HG03460 (cell line): ENCODE data around the gene PLXNA1.

ENCODE experiments used
- ATAC-seq: cut with Tn5 transposase; IDR thresholded peaks from one replicate; pipeline ENCODE4 v1.9.1; 2021; ENCODE audit not compliant: unreplicated experiment

PLXNA1 gene

DNA sequence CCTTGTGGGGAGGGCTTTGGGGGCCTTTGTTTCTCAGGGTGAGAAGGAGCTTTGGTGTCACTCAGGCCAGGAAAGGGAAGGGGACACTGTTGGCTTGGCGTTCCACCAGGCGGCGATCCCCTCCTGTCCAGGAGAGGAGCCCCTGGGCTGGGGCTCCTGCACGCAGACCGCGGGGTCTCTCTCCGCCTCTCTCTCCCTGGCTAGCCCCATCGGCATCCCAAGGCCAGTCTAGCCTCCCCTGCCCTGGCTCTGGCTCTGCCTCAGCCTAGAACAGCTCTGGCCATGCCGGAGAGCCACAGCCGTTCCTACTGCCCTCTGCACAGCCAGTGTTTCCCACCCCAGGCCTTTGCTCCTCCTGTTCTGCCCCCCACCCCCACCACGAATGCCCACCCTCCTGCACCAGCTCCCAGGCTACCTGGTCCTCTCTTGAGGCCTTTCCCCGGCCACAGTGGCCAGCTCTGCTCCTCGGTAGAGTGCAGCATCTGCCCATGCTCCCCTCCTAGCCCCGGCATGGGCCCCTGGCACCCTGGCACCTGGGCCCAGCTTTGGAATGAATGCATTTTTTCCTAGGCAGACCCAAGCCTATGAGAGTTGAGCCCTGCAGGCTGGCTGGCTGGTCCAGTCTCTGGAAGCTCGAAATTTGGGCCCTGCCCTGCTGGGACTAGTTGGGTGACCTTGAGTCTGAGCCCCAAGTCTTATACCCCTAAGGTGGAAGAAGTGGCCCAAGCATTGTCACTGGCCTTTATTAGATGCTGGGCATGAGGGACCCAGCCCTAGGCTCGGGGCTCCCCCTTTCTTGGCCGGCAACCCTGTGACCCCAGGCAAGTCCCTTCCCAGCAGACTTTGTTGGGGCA, 2.4 kb downstream of the PLXNA1 start:
- ATAC-seq = no peak

DNA sequence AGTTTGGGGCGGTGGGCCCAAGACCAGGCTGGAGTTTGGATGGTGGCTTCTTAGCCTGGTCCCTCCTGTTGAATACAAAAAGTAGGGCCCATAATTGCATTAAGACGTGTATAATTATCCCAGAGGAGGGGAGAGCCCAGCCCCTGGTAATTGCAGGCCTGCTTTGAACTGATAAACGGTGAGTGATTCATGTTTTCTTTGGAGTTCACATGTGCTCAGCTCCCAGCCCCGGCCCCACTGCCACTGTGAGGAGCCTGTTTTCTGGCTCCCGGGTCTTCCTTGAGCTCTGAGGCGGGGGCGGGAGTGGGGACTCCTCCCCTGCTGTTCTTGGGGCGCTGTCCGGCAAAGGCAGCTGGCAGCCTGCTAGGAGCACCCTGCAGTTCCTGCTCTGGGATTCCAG, 3.1 kb downstream of the PLXNA1 start:
- ATAC-seq = no peak

DNA sequence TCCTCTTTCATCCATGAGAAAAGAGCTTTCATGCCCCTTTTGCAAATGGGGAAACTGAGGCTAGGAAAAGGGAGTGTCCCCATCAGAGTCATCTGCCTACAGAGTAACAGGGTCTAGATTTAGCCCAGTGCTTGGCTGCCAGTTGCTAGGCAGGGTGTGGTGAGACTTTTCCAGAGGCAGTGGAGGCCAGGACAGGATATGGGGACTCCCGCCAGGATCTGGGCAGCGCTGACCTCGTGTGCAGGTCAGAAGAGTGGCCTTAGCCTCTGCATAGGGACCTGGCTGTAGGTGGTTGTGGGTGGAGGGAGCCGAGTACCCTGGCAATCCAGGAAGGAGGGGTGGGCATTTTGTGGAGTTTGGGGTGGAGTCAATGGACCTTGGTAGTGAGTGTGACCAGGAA, 4.2 kb downstream of the PLXNA1 start:
- ATAC-seq = no peak

DNA sequence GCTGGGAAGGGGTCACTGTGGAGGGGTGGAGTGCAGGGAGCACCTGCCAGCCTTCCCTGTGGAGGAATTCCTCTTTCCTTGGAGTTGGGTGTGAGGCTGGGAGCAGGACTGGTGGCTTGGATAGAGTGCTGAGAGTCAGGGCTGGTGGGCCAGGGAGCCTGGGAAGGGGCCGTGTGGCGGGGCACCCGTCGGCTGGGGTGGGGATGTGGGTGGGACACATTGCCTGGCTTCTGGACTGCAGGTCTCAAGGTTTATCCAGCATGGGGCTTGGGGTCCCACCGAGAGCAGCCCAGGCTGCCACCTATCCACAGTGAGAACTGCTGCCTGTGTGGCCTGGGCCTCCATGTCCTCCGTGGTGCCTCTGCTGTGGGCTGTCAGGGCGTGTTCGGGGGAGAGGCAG, 4.7 kb downstream of the PLXNA1 start:
- no peak for ATAC-seq

DNA sequence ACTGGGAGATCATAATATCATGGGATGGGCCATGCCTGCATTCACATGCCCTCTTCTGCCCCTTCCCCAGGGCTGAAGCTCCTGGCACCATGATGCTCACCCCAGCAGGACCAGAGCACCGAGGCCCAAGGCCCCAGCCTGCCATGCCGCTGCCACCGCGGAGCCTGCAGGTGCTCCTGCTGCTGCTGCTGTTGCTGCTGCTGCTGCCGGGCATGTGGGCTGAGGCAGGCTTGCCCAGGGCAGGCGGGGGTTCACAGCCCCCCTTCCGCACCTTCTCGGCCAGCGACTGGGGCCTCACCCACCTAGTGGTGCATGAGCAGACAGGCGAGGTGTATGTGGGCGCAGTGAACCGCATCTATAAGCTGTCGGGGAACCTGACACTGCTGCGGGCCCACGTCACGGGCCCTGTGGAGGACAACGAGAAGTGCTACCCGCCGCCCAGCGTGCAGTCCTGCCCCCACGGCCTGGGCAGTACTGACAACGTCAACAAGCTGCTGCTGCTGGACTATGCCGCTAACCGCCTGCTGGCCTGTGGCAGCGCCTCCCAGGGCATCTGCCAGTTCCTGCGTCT, 5.6 kb downstream of the PLXNA1 start:
- no peak for ATAC-seq

DNA sequence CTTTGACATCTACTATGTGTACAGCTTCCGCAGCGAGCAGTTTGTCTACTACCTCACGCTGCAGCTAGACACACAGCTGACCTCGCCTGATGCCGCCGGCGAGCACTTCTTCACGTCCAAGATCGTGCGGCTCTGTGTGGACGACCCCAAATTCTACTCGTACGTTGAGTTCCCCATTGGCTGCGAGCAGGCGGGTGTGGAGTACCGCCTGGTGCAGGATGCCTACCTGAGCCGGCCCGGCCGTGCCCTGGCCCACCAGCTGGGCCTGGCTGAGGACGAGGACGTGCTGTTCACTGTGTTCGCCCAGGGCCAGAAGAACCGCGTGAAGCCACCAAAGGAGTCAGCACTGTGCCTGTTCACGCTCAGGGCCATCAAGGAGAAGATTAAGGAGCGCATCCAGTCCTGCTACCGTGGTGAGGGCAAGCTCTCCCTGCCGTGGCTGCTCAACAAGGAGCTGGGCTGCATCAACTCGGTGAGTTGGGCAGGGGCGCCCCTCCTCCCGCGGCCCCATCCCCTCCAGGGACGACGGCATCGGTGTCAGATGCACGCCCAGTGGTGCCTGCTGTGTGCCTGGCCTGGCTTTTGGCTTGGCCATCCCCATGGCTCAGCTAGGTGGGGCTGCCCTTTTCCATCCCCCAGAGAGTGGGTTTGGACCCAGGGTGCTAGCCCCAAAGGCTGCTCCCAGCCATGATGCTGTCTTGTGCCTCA, 6.6 kb downstream of the PLXNA1 start:
- no peak for ATAC-seq

DNA sequence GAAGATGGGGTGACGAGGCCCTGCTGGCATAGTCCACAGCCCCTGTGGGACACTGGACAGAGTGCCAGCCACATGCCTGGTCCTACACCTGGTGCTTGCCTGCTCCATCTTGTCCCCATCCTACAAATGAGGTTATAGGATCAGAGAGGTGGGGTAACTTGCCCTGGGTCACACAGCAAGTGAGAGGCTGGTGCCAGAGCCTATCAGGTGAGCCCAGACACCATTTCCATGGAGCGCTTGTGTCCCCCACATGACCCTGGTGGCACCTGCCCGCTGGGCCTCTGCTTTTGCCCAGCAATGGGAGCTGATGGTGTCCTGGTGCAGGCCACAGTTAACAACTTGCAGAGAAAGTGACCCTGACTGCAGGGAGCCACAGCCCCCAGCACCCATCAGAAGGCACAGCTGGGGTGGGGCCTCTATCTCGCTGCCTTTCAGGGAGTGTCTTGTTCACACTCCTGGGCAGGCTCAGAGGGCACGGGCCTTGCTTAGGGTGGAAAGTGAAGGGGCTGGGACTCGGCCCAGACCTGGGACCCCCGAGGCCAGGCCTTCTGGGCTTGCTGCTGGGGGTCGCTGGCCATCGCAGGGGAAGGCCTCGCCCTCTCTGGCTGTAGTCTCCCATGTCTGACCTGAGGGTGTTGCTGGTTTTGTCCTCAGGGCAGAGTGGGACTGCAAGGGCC, 7.2 kb downstream of the PLXNA1 start:
- ATAC-seq = no peak

DNA sequence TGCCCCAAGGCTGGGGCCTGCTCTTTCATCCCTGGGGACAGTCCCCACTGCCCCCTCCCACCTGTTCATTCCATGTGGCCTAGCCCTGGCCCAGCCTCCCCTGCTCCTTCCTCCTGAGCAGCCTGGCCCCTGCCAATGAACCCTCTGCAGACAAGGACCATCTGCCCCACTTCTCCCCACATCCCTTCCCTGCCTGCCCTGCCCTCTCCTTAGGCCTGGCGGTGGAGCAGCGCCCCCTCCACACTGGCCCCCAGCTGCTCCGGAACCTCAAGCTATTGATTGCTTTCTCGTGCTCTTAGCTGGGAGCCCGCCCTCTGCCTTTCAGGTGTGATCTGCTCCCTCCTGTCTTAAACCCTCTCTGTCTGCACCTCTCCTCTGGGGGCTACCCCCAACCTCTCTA, 8.0 kb downstream of the PLXNA1 start:
- ATAC-seq = no peak

DNA sequence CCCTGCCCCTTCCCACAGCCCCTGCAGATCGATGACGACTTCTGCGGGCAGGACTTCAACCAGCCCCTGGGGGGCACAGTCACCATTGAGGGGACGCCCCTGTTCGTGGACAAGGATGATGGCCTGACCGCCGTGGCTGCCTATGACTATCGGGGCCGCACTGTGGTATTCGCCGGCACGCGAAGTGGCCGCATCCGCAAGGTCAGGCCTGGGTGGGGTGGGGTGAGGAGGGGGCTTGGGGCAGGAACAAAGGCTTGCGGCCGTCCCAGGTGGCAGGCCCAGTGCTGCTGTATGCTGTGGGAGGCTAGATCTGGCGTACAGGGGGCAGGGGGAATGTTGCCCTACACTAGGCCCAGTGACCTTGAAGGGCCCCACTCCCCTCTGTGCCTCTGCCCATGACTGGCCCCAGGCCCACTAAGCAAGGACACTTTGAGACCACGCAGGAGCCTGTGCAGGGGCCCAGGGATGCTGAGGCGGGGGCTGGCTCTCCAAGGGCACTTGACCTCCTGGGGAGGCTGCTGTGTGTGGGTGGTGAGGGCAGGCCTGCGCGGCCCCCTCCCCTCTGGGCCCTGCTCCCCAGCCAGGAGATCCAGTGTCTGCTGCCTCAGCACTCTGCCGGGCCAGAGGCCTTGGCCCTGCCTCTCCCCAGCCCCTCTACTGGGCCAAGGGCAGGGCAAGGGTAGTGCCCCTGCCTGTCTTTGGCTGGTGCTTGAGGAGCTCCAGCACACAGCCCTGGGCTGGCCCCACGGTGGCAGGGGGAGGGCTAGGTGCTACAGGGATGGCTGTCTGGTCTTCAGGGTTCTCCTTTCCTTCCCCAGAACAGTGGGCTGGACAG, 8.7 kb downstream of the PLXNA1 start:
- no peak for ATAC-seq

DNA sequence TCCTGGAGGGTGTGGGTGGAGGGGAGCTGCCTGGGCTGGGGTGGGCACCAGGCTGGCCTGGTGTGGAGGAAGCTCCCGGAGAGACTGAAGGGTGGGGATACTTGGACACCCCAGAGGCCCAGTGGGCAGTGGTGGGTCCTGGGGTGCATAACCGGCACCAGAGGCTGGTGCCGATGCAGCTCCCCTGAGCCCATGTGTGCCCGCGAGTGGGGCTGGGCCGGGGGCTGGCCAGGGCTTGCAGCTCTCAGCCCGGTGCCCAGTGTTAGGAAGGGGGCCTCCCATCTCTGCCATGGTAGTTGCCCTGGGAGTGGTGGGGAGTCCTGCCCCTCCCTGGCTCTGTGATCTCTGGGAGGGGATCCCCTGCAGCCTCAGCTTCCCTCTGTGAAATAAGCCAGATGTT, 9.3 kb downstream of the PLXNA1 start:
- ATAC-seq = no peak

DNA sequence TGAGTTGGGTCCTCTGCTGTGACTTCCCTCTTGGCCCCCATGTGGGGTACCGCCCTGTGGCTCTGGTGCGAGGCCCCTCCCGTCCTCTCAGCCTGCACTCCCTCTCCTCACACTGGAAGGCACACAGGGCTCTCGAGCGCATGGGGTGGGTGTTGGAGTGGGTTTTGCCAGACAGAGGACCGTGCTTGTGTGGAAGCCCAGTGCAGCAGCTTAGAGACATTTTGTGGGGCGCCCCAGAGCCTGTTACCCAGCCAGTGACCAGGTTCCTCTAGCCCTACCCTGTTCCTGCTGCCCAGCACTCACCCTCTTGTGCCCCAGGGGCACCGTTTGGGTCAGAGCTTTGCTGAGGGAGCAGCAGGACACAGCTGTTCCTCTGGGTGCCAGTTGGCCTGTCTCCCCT, 9.9 kb downstream of the PLXNA1 start:
- no peak for ATAC-seq

DNA sequence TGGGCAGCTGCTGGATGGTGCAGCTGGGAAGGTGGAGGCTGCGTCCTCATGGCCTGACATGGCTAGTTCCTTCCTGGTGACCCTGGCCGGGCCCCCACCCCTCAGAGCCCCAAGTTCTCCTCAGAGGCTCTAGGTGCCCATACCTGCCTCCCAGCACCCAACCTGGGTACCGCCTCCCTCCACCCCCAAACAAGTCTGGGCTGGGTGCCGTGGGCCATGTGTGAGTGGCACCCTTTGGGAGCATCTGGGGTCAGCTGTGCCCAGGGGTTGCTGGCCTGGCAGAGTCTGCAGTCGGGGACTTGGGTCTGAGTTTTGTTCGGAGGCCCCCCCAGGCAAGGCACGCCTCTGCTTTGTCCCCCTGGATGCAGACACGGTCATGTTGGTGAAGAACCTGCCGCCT, 10.5 kb downstream of the PLXNA1 start:
- ATAC-seq = no peak

DNA sequence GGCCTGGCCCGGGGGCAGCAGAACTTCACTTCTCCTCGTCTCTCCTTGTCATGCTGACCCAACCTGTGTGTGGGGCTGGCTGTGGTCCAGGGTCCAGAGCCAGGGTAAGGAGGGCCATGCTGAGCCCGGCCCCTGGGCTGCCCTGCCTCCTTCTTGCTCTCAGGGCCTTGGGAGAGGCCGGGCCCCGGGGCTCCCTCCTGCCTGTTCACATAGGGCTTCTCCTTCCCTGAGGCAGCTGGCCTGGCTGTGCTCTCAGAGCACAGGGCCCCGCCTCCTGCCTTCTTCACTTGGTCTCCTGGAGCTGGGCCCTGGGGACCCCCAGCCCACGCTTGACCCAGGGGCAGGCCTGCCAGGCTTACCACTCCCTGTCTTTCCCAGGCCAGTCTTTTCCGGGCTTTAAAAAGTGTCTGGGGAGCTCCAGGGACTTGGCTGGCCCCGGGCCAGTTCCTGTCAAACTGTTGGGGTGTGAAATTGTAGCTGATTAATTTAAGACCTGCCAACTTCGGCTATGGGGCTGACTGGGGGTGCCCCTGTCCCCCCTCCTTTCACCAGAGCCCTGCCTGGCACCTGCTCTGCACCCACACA, 11.8 kb downstream of the PLXNA1 start:
- ATAC-seq = no peak

DNA sequence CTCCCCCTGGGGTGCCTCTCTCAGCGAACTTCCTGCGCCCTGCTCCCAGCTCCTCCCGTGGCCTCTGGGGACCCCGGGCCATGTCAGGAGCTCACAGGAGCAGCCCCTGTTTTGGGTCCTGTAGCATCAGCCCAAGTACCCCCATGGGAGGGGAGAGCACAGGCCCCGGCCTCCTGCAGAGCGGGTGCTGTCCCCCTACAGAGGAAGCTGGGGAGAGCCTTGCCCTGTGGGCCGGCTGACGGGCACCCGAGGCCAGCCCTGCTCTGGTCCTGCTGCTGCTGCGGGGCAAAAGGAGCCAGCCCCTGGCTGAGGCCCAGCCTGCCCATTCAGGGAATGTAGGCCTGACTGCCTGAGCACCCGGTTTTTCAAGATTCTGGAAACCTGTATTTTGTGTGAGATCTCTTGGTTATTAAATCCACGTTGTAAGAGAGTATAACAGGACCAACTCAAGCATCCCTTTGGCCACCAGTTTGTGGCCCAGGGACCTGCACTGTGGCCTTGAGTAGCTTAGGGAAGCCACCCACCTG, 12.4 kb downstream of the PLXNA1 start:
- no peak for ATAC-seq

DNA sequence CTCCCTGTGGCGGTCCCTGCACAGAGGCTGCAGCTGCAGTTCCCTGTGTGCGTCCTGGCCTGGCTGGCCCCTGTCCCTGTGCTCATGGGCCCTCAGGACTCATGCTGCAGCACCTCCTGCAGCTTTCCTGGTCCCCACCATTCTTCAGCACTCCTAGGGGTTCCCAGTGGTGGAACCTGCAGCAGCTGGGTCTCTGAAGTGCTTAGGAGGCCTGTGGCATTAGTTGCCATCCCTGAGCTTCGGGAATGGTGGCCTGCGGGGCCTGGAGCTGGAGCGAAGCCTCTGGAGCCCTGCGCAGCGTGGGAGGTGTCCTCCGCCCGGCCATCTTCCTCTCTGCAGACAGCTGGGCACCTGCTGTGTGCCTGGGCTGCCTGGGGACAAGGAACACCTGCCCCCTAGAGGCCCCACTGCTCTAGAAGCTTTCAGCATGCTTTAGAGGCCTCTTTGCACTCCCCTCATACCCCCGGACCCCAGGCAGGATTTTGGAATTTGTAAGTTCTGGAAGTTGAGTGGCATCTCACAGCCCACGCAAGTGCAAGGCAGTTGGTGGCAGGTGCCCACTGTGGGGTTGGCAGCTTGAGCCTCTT, 13.1 kb downstream of the PLXNA1 start:
- no peak for ATAC-seq

DNA sequence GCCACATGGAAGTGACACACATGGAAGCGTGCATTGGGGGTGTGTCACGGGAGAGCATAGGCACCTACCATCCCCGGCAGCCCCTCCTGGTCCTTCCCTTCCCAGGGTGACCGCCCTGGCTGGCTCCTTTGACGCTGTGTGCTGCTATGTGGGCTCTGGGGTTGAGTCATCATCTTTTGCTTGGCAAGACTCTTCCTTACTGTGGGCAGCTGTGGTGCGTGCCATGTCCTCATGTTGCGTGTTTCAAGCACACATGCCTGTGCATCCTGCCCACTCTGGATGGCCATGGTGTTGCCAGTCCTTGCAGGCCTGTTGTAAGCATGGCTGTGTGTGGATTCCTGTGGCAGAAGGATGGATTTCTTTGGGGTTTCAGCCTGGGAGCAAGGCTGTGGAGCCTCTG, 14.0 kb downstream of the PLXNA1 start:
- no peak for ATAC-seq

DNA sequence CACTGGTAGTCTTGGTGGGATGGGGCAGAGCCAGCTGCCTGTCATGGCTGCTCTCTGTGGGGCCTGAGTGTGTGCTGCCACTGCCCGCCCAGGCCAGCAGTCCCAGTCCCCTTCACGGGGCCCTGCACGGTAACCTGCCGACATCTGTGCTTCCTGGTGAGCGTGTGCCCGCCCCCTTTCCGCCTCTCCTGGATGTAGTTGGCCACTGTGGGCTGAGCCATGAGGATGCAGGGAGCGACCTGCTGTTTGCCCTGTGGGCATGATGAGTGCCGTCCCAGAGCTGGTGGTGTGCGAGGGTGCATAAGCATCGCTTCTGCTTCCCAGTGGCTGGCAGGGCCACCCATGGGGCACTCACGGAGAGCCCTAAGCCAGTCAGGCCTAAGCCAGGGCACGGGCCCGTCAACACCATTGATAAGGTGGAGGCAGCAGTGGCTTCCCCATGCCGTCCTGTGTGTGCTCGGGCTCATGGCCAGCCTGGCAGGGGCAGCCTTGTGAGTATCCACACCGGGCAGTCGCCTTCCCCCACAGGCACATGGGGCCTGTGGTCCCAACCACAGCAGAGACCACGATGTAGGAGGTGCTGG, 14.6 kb downstream of the PLXNA1 start:
- no peak for ATAC-seq

DNA sequence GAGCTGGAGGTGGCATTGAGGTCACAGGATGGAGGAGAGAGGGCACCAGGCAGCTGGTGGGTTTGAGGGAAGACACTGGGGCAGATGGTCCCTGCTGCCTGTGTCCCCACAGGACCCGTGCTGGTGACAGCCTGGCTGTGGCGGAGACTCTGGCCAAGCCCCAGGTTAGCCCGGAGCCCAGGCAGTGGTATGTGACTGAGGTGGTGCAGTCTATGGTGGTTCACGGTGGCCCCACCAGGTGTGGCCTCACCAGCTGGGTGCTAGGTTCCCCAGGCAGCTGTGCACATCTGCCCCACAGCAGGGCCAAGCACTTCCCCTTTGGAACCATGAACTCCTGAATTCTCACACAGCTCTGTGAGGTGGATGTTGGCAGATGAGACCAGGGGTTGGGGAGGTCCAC, 15.4 kb downstream of the PLXNA1 start:
- no peak for ATAC-seq

DNA sequence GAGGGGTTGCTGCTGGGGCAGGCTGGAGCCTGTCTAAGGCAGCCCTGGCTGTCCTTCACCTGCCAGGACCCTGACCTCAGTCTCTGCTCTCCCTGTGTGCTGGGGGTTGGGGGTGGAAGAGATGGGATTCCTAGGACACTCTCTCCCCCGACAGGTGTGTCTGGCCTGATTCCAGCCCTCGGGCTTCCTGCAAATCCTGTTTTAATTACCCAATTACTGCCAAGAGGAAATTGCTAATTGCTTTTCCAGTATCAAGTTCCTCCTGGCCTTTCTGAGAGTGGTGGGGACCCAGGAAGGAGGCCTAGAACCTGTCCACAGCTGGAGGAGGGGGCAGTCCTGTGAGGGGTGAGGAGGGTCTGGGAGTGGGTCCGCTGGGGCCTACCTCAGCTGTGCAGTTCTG, 15.8 kb downstream of the PLXNA1 start:
- ATAC-seq = no peak
